Stimulated activated naive CD4-positive, alpha-beta T cell (primary cell): ENCODE measurements around the gene COBL.
"Not testable (repeated sequence)": the region's sequence is repeated elsewhere in the genome, so short reads cannot be mapped to it uniquely, and the experiment has no call there.

Source experiments
- DNase-seq, 6 experiments: peaks; one replicate each; lab custom pipeline; 2025; lab: John Stamatoyannopoulos, UW

COBL gene

DNA sequence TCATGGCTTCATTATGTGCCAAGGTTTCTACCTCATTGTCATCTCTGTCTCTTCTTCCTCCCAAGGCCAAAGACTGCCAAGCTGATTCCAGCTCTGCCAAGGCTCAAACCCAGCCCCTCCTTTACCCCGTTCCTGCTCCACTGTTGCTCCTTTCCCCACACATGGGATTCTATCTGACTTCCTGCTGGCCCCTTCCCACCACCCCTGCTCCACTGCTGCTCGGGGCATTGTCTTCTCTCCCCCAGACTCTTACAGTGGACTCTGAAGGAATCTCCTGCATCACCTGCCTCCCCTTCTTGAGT lies 86.3 kb downstream of the COBL start:
- DNase-seq, result no peak

DNA sequence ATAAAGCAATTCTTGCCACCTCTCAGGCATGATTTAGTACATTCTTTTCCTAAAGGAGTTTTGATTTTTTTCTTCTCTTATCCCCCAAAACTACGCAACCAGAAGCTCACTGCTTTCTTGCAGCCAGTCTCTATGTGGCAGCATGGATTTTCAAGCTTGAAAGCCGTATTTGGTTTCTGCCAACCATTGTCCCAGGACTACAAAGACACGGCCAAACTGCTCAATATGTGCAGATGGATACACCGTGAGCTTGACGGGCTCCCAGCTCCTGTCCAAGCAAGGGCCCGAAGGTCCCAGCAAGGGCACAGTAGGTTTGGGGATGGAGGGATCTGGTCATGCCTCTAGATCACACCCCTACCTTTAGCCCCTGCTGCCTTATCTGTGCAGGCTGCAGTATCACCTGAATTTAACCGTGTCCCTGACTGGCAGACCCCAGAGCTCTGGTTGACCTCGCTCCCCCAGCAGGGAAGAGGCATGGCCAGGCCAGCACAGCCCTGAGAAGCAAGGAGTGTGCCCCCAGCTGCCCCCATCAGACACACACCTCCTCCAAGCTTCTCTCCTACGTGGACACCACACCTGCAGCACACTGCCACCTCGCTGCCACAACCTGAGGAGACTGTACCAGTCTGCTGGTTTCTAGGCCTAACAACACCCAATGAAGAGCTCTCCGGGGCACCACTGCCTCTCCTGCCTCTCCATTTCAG lies 86.8 kb downstream of the COBL start:
- DNase-seq, result no peak

DNA sequence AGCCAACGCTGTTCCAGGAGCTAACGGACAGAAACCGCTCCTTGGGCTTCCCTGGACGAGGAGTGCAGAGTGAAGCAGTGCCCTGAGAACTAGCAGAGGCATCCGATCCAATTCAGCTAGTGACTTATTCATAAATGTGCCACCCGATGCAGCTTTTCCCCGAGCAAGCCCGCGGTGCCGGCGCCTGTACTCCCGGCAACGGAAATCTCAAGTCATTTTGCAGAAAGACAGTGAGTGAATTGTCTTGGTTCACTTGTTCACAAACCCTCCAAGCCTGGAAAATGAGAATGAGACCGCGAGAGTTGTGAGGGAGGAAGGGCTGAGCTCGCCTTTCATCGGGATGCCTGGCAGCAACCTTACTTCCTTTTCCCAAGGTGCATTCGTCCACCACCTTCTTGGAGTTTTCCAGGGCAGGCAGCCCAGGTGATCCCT lies 87.5 kb downstream of the COBL start:
- no peak for DNase-seq

DNA sequence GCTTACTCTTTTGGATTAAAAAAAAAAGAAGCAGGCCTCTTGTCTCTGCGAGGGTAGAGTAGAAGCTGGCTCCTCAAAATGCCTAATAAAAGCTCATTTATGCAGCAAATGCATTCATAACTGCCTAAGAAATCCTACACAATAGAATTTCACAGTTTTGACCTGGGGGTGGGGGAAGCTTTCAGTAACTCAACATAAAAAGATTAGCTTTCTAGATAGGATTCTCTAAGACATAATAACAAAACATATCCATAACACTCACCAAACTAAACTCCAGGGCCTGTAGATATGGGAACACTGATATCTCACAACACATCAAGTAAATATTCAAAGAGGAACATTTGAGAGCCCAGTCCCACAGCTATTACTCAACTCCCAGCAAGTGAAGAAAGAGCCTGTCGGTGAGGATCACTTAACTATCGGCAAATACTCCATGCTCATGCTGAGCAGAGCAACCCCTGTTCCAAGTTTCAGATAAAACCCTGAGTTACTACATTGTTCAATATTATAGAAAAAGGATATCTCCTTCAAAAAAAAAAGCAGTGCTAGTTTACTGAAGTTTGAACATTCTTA lies 88.1 kb downstream of the COBL start:
- DNase-seq, result no peak

DNA sequence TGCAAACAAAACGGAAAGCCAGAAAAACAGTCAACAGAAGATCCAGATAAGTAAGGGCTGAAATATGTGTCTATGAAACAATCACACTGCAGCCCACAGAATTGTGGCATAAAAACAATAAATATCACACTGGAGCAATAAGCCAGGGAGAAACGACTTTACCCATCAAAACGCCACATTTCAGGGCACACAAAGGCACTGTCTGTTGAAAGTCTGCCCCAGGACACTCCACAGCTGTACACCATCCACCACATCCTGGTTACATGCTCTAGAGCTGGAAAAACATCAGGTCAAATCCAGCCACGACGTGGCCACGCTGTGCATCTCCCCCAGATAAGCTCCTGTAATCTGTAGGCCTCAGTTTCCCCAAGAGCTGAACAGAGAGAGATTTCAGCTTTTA lies 88.7 kb downstream of the COBL start:
- DNase-seq, result no peak

DNA sequence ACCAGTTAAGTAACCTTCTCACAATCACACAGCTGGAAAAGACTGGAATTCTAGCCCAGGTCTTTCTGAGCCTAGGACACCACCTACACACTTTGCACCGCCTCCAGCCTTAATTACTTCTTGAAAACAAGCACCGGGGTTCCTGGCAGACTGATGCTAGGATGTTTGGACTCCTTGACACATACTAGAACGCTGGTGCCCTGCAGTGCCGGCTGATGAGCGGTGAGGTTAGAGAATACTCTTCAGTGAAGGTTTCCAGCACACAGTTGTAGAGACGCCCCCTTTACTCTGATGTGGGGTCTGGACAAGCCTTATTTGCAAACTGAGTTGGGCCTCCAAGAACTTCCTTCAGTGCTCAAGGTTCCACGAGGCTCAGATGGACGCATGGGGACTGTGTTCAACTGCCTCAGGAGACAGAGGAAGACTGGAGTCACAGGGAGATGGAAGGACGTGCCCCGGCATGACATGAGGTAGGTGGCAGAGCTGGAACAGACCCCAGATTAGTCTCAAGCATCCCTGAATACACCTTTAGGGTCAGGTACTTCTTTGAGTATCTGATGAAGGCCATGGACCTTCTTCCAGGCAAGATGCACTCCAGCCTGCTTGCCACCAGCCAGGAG lies 89.6 kb downstream of the COBL start:
- DNase-seq, result no peak

DNA sequence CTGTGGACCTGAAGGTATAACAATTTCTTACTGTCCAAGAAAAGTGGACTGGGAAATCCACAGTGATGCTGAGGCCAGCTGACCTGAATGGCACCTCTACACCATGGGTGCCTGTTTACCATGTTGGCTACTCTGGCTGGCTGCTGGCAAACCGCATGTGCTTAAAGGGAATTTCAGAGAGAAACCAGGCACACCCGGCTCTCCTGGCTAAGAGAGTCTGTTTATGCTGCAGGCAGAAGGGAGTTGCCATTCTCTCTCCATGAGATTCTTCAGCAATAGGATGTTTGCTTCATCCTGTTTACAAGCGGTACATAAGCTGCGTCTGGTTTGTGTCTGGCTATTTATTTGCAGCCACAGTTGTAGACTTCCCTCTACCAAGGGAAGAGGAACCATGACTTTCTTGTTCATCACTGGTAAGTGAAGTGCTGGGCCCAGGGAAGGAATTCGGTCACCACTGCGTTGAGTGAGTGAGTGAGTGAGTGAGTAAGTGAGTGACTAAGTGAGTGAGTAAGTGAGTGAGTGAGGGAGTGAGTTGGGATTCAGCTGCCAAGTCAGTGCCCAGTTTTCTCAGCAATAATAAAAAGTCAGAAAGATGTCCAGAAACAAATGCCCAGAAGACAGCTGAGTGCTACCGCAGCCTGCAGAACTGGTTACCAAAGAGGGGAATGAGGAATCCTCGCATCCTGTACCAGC lies 90.4 kb downstream of the COBL start:
- no peak for DNase-seq

DNA sequence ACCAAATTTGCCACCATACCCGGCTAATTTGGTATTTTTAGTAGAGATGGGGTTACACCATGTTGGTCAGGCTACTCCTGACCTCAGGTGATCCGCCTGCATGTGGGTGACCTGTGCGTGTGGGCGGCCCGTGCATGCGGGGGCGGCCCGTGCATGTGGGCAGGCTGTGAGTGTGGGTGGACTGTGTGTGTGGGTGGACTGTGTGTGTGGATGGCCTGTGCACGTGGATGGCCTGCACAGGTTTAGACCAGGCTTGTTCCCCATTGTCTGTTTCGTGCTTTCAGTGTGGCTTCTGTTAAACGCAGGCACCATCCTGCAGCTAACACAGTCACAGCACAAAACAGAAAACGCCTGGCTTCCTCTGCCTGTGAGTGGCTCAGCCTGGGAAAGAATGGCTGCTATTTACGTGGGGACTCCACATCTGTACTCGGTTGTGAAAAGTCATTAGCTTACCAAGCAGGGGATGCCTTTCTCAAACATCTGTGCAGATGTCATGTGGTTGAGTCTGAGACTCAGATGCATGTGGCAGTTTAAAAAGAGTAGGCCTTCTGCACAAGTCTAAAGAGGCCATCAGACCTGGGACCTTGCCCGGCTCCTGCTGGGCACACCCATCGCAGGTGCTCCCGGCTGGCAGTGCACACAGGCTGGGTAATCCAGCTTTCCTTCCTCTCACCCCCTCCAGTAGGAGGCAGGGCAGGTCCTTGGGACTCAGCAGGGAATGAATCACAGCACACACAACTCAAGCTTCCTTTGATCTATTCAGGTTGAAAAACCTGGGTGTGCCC lies 91.6 kb downstream of the COBL start:
- DNase-seq, result no peak

DNA sequence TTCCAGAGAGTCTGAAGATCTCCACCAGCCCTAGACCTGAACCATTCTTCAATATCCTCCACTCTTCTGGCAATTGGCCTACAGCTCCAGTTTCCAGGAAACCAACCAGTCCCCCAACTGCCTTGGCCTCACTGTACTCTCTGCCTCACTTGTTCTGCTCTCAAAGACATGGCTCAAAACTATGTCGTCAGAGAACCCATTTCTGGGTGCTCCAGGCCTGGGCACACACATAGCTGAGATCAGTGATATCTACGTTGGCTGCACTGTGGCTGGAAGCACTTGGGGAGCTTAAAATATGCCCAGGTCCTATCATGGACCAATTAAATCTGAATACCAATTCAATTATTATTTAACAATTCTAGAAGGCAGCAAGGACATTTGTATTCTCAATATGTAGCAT lies 93.1 kb downstream of the COBL start:
- DNase-seq, result no peak

DNA sequence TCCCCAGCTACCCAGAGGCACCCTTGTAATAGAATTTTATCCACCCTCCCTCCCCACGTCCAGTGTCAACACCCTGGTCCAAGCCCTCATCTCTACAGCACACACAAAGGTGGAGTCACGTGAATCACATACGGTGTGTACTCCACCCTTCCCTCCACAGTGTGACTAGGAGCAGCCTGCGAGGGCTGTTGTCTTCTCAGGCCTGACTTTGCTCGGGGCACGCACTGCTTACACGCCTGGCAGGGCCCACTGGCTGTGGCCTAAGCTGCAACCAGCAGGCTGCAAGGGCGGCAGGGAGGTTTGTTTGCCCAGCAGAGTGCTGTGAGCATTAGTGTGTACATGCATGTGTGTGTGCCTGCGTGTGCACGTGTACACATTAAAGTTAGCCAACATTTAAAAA lies 93.7 kb downstream of the COBL start:
- DNase-seq, result no peak

DNA sequence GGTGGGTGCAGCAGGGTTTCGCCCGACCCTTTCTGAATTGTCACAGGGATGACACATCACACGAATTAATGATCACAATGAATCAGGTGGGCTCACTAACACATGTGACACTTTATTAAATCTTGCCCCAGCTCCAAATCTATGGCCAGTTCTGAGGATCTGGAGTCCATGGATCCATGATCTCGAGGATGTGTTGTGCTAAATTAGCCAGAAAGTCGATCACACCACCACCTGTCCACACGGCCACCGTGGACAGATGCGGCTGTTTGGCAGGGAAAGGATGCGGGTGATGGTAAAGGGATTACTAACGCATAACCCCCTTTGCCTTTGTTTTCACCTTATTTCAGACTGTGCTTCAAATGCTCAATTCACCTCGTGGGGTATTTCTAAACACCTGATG lies 96.4 kb downstream of the COBL start:
- DNase-seq, result no peak

DNA sequence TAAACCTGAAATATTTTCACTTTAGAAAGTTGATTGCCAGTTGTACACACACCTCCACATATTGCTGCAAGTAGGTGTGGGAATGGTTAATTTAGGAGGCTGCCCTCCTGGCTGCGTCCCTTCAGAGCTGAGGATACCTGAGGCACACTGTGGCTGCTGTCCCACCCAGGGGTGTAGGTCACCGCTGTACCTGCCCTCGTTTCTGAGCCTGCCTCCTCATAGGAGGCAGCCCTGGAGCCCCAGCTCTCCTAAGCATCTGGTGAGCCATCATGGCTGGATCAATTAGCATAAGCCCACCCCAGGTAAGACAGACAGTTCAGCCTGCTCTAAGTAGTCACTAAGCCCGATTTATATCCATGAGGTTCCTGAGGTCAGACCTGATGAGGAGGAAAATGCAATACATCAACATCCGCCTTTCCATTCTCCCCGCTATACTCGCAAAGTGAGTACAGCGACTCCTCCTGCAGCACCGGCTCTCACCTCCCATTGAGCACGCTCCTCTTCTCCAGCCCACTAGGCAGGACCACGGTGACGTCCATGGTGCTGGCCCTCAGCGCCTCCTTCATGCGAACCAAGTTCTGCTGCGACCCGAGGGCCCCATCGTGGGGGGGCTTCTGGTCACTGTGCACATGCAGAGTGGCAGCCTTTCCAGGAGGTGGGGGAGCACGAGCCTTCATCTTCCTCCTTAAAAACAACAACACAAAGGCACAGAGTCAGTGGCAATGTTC lies 97.2 kb downstream of the COBL start:
- DNase-seq, result no peak

DNA sequence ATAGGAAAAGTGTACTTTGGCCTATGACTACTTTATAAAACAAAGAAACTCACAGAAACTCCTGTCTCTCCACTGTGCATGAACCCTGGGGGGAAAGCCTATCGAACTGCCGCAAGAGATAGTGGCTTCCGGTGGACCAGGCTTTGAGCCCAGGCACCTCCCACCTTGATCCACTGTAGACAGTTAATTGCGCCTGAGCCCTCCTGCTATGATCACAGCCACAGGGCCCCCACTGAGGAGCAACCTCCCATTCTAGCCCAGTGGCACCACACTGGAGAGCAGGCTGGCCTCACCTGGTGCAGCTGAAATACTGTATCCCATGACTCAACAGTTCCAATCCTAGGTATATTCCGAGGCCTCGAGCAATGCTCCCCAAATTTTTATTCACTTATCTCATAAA lies 98.8 kb downstream of the COBL start:
- no peak for DNase-seq

DNA sequence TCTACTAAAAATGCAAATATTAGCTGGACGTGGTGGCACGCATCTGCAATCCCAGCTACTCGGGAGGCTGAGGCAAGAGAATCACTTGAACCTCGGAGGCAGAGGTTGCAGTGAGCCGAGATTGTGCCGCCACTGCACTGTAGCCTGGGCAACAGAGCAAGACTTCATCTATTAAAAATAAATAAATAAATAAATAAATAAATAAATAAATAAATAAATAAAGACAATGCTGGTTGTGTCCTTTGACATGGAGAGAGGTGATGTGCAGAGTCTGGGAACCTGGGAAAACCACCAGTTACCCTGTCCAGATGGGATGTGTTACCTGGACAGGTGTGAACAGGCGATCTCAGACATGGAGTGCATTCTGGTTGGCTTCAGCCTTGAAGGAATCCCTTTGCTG lies 102.5 kb downstream of the COBL start:
- DNase-seq, result no peak

DNA sequence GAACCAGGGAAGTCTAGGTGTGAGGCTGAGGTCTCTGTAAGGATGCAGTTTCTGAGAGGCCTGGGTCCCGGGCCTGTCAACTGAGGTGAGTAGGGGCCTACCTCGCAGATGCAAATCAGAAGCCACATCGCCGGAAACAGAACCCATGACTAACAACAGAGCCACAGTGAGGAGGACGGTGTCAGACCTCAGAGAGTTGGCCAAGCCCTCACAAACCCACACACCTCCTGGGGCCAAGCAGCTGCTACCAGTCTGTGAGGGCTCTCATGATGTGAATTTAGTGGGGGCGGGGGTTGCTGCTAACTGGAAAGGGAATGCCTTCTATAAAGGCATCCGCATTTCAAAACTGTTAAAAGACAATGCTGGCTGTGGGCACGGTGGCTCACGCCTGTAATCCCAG lies 103.0 kb downstream of the COBL start:
- no peak for DNase-seq

DNA sequence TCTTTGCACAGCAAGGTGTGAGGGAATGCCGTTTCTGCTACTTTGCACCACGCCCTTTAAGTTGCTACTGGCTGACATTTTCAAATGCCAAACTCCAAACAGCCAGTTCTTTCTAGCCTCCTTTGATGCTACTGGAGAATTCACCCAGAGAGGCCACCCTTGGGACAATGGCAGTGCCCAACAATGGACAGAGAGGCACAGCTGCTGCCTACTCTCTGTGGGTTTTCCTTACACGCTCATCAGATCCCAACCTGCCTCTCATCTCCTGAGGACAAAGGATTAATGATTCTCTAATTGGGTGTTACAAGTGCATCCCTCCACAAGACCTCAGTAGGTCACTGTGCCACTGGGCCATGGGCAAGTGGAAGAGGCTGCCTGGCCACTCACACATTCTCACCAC lies 105.8 kb downstream of the COBL start:
- no peak for DNase-seq

DNA sequence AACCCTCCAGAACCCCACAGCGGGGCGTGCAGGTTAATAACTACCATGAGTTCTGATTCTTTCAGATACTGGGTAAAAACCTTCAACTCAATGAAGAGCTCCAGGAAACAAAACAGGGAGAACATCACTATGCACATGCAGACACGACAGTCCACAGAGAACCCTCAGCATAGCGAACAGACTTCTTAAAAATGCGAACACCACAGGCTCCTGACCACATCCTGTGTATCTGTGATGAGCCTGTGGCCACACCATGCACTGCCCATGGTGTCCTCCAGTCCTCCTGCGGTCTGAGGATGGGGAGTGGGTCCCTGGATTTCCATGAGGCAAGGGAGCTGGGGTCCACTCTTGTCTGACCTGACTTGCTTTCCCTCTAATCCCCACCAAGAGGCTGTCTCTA lies 107.2 kb downstream of the COBL start:
- DNase-seq, result no peak

DNA sequence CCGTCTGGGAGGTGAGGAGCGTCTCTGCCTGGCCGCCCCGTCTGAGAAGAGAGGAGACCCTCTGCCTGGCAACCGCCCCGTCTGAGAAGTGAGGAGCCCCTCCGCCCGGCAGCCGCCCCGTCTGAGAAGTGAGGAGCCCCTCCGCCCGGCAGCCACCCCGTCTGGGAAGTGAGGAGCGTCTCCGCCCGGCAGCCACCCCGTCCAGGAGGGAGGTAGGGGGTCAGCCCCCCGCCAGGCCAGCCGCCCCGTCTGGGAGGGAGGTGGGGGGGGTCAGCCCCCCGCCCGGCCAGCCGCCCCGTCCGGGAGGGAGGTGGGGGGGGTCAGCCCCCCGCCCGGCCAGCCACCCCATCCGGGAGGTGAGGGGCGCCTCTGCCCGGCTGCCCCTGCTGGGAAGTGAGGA lies 108.5 kb downstream of the COBL start:
- not testable (repeated sequence) for DNase-seq

DNA sequence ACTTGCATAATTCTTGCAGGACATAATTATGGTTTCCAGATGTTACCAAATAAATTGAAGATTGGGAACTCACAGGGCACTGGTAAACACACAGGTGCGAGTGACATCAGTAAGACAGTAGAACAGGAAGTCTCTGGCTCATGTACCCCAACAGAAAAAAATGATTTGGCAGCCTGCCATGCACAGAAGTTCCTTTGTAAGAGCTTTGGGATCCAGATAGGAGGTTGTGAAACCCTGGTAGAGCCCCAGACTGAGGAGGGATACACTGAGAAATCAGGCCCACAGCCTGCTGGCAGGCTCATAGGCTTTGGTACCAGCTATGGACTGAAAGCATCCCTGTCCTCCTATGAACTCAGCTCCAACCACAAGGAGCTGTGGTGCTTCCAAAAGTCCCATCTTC lies 118.0 kb downstream of the COBL start:
- DNase-seq, result no peak

DNA sequence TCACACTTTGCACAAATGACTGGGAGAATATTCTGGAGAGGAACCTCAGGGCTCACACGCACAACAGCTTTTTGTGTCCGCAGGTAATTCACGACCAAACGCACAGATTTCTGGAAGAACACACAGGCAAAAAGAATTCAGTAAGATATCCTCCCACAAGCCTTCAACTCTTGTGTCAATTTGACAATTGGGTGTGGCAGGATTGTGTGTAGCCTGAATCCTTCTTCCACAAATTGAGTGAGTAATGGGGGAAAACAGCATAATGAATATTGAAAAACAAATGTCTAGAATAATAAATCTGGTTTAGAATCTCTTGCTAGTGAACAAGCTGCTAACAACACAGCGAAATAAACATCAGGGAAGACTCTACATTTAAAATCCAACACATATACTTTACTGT lies 125.6 kb downstream of the COBL start:
- DNase-seq, result no peak

DNA sequence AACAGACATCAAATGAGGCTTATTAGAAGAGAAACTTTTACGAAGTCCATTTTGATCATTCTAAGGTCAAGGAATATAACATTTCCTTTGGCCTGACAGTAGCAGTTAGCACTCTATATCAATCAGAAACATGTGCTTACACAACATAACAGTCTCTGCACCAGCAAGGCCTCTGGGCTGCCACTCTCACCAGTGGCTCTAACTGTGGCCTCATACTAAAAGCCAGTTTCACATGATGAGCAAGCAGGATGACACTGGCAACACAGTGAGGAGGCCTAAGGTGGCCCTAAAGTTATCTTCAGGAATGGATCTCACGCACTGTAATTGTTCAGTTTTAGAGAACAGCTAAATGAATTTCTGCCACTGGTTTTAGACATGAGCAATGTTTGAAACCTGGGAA lies 126.8 kb downstream of the COBL start:
- no peak for DNase-seq

DNA sequence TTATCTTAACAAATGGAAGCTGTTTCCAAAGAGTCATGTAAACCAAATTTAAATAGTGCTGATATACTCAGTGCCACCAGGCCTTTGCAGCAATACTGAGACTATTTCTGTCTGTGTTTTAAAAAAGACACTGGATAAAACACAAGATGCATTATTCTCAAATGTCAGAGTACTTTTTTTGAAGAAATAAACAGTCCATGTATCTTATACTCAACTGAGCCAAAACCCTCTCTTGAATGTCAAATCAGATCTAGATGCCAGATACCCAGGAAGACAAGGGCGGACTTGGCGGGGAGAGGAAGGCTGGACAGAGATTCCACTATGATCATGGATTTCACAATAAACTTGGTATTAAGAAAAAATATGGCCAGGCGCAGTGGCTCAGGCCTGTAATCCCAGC lies 127.6 kb downstream of the COBL start:
- no peak for DNase-seq
